ENCODE results near the gene TUBGCP5. TPM values are rescaled to one million over a fixed set of nuclear protein-coding genes. Genes with fewer than 3 reads are reported as not detected.

The TUBGCP5 gene
- total RNA-seq, 4 donors from 2014 or later = 11.0 to 21.8 (median 13.6) TPM

DNA sequence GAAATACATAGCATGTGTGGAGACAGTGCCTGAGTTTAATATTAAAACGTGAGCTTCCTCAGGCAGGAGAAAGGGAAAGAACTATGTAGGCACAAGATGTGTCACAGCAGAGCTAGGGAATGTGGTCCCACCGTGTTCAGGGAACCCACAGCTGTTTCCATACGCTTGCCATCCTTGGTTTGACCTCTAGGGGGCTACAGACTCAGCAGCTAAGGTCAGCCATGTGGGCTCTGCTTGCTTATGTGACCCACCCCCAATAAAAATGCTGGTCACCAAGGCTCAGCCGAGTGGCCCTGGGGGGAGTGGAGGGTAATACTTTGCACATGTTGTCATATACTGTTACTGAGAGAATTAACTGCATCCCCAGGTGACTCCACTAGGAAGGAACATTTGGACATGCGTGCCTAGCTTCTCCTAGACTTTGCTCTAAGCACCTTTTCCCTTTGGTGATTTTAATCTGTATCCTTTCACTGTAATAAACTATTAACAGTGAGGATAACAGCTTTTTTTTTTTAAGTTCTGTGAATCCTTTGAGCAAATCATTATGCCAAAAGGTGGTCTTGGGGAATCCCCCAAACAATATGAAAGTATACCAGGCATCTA, 3.3 kb downstream of the TUBGCP5 start:
- WGBS, 2 donors = 42% methylated on average over 5 of the region's 5 CpGs

DNA sequence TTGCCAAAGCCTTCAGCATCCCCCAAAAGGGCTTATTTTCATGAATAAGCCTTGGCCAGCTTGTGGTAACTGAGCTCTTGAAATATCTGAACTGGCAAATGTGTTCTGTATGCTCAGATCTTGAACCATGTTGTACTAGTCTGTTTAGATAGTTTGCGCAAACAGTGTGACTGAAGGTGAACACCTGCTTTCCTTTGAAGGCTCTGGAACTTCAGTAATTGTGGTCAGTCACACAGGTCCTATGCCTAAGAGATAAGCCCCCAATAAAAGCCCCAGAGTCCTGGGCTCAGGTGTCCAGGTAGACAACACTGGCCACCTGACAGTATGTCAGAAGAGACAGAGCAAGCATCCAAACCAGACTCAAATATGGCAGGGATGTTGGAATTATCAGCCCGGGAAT, 5.4 kb downstream of the TUBGCP5 start:
- whole genome bisulfite sequencing, 2 donors = 100% methylated on average over 2 of the region's 2 CpGs
- intact Hi-C loops (cut with DNase I; ENCODE audit: low total_unique reads) = no loop called here

More for the DNA sequence above, 3.3 kb downstream of the TUBGCP5 start:
- peak; percentile 28 to 81 for DNase-seq (ENCODE audit: low spot score in 2 of 2)
- intact Hi-C loops (cut with DNase I; ENCODE audit: low total_unique reads) = no loop called here
- no peak overlapping the region for H3K4me3 ChIP-seq (ENCODE audit: low read depth, poor library complexity, severe bottlenecking)
- TF ChIP-seq, protein P1, sequence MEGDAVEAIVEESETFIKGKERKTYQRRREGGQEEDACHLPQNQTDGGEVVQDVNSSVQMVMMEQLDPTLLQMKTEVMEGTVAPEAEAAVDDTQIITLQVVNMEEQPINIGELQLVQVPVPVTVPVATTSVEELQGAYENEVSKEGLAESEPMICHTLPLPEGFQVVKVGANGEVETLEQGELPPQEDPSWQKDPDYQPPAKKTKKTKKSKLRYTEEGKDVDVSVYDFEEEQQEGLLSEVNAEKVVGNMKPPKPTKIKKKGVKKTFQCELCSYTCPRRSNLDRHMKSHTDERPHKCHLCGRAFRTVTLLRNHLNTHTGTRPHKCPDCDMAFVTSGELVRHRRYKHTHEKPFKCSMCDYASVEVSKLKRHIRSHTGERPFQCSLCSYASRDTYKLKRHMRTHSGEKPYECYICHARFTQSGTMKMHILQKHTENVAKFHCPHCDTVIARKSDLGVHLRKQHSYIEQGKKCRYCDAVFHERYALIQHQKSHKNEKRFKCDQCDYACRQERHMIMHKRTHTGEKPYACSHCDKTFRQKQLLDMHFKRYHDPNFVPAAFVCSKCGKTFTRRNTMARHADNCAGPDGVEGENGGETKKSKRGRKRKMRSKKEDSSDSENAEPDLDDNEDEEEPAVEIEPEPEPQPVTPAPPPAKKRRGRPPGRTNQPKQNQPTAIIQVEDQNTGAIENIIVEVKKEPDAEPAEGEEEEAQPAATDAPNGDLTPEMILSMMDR (IDR thresholded peaks at IDR 0.05) = no peak
- TF ChIP-seq POLR2A (IDR thresholded peaks at IDR 0.05) = no peak

DNA sequence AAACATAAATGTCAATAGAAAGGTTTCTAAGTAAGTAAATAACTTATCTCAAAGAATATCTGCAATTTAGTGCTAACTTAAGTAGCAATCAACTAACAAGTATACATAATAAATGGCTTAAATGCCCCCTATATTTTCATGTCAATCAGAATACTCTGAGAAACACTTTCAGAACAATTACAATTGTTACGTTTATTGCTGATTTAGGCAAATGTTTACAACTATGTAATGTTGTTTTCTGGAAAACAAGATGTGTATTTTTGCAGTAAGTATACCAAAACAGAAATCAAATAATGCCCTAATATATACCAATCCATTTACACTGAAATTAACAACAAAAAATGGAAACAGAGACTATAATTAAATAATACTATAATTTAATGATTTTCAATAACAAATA, 13.2 kb downstream of the TUBGCP5 start:
- TF ChIP-seq, protein P1 (IDR thresholded peaks at IDR 0.05) = no peak
- TF ChIP-seq POLR2A (IDR thresholded peaks at IDR 0.05) = no peak
- 89 to 90% methylated on average over 1 of the region's 1 CpG for WGBS, 2 donors
- H3K4me3 ChIP-seq (ENCODE audit: low read depth, poor library complexity, severe bottlenecking) = no peak overlapping the region
- DNase-seq (ENCODE audit: low spot score in 2 of 2) = no peak
- intact Hi-C loops (cut with DNase I; ENCODE audit: low total_unique reads) = no loop called here

More for the DNA sequence above, 5.4 kb downstream of the TUBGCP5 start:
- TF ChIP-seq POLR2A (IDR thresholded peaks at IDR 0.05) = no peak
- TF ChIP-seq, protein P1 (IDR thresholded peaks at IDR 0.05) = no peak
- H3K4me3 ChIP-seq (ENCODE audit: low read depth, poor library complexity, severe bottlenecking) = no peak overlapping the region
- DNase-seq (ENCODE audit: low spot score in 2 of 2) = no peak

DNA sequence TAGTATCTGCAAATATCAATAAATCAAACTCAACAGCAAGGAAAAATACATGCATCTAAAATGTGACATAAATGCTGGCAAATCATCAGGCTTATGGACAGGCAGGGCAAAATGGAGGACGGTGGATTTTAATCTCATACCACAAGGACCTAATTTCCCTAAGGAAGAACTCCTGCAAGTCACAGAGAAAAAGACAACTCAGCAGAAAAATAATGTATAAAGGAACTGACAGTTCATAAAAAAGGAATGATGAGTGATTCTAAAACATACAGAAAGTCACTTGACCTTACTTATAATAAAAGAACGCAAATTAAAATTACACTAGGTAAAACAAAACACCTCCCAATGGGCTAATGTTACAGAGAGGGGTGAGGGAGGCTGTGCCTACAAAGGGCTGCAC, 17.2 kb downstream of the TUBGCP5 start:
- intact Hi-C loops (cut with DNase I; ENCODE audit: low total_unique reads) = no loop called here
- DNase-seq (ENCODE audit: low spot score in 2 of 2) = no peak
- 90% methylated on average over 2 of the region's 2 CpGs for WGBS, 2 donors
- H3K4me3 ChIP-seq (ENCODE audit: low read depth, poor library complexity, severe bottlenecking) = no peak overlapping the region
- TF ChIP-seq, protein P1 (IDR thresholded peaks at IDR 0.05) = no peak
- TF ChIP-seq POLR2A (IDR thresholded peaks at IDR 0.05) = no peak

DNA sequence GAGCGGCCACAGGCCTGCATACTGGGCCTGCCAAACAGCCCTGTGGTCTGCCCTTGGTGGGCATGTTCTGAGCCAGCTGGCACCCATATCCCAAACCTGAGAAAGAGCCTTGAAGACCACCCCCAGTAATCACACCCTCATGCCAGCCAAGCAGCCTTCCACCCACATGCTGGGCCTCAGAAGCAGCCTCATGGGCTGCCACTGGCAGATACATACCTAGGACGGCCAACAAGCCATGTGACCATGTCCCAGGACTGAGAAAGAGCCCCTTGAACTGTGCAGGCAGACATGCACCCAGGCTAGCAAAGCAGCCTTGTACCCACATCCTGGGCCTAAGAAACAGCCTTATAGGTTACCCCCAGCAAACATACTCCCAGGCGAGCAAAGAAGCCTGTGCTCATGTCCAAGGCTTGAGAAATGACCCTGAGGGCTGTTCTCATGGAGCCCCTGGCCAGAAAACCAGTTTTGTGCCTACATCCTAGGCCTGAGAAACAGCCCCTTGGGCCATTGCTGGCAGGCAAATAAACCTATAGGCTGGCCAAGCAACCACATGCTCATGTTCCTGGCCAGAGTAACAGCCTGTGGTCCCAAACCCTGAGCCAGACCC, 24.9 kb downstream of the TUBGCP5 start:
- WGBS, 2 donors = 91 to 96% methylated on average over 3 of the region's 3 CpGs
- H3K4me3 ChIP-seq (ENCODE audit: low read depth, poor library complexity, severe bottlenecking) = no peak overlapping the region
- no peak for DNase-seq (ENCODE audit: low spot score in 2 of 2)
- intact Hi-C loops (cut with DNase I; ENCODE audit: low total_unique reads) = no loop called here
- TF ChIP-seq, protein P1 (IDR thresholded peaks at IDR 0.05) = no peak
- no peak for TF ChIP-seq POLR2A (IDR thresholded peaks at IDR 0.05)
